ENCODE results near the gene WDR1.

The WDR1 gene

DNA sequence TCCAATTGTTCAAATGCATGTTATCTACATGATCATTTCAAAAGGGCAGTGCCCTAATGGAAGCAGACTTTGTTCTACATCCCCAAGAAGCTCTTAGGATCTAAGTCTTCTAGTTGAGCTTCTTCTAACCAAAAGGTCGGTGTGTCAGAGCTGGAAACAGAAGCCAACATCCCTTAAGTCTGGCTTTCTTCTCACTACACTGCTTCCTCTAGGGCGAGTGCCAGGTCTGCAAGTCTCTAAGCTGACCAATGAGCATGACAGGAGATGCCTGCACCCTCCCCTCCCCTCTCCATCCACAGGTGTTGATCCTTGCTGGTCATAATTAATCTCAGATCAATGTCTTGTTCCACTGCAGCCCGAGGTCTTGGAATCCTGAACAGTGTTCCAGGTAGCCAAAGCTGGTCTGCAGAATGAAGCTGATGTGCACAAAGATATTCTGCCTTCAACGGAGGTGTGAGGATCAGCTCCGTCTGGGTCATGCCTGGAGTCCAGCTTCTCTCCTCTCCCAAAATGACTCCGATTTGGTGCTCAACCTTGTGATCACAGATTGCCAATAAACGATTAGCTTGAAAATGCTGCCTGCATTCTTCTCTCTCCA is 44.1 kb downstream of the WDR1 start:
- H3K4me3 Mint-ChIP-seq: no peak overlapping the region
- no peak for ATAC-seq

DNA sequence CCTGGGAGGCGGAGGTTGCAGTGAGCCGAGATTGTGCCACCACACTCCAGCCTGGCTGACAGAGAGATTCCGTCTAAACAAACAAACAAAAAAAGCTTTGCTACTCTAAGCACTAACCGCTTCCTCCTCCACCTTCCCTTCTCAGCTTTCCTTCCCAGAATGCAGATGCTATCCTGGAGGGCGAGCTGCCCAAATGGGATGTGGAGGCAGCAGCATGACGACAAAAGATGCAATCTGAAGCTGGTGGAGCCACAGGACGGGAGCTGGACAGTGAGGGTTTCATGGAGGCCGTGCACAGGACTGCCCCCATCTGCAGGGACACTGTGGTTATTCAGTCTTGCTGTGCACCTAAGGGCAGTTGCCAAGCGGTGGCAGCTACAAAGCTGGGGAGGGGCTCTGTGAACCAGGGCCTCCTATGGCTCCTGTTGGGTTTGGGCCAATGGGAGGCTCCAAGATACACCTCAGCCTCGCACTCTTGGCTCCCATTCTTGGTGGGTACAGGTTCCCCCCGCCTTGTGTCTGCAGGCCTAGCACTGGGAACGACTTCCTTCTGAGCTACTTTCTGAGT is 47.4 kb downstream of the WDR1 start:
- Mint-ChIP-seq H3K36me3 (ENCODE audit: low read depth) (peaks cover 47% of the 10 kb centered on the region), H3K27ac (peak overlapping the region; percentile 50), H3K4me1 (no peaks in the 10 kb centered on the region), H3K4me3 (no peak overlapping the region), H3K27me3 (no peaks in the 10 kb centered on the region), H3K9me3 (no peaks in the 10 kb centered on the region)
- peak; percentile 17 for ATAC-seq
- DNase-seq: no peak

More for the DNA sequence above, 44.1 kb downstream of the WDR1 start:
- Mint-ChIP-seq H3K9me3 (no peaks in the 10 kb centered on the region), H3K27ac (peak overlapping the region; percentile 25), H3K4me1 (no peaks in the 10 kb centered on the region), H3K36me3 (ENCODE audit: low read depth) (peaks cover 55% of the 10 kb centered on the region), H3K27me3 (no peaks in the 10 kb centered on the region)
- no peak for DNase-seq

DNA sequence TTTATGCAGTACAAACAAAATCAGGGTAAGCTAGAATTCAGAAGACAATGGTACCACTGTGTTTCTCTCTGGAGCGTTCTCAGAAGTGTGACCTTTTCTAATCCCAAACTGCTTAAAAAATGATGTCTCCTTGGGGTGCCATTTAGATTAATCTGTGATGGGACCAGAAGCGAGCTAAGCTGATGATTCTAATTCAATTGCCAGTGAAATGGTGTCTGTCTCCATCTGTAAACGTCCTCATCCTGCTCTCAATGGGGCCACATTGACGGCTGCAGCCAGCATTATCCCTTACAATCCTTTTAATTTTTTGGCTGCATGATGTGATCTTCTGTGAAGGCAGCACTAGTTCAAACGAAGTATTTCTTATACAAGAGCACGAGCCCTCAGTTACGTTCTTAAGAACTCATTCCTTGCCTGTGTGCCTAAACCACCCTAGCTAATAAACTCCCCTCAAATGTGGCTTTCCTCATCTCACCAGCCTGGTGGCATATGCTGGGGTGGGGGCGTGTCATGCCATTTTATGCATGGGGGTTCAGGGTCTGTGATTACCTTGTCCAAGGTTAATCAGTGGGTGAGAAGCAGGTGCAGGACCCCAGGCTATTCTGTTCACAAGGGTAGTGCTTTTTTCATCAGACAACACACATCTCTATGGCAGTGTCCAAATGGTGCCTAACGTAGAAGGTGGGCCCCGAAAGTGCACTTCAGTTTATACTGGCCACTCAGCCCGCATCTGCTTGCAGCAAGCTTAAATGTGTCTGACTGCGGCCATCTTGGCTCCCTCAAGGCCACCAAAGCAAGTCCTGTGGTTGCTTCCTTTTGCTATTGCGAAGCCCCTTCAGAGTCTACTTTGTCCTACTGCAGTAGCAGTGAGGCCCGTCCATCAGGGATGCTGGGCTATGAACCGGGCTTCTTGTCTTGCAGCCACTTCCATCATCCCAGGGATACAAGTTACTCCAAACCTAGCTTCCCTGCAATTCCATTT is 49.6 kb downstream of the WDR1 start:
- ATAC-seq: no peak
- Mint-ChIP-seq H3K4me3 (no peak overlapping the region), H3K27me3 (no peaks in the 10 kb centered on the region), H3K4me1 (no peaks in the 10 kb centered on the region), H3K27ac (no peak overlapping the region), H3K9me3 (no peaks in the 10 kb centered on the region), H3K36me3 (ENCODE audit: low read depth) (peaks cover 32% of the 10 kb centered on the region)
- DNase-seq: no peak

DNA sequence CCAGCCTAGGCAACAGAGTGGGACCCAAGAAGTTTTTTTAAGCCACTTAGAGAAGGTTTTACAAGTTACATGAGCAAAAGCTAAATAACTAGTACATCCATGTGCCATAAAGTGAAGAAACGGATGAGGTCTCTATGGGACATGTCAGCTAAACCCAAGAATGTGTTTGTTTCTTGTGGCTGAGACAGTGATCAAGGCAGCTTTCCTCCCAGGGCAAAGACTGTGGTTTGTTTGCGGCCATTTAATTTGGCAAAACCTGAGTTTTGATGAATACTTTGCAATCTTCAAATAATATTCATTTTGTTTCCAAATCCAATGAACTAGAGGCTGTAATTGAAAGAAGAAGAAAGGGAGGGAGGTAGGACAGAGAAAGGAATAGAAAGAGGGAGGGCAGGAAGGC is 50.4 kb downstream of the WDR1 start:
- no peaks in the 10 kb centered on the region for H3K27me3 Mint-ChIP-seq
- no peak overlapping the region for H3K27ac Mint-ChIP-seq
- DNase-seq (no peak), ATAC-seq (no peak)
- no peaks in the 10 kb centered on the region for H3K4me1 Mint-ChIP-seq
- peaks cover 32% of the 10 kb centered on the region for H3K36me3 Mint-ChIP-seq (ENCODE audit: low read depth)
- no peak overlapping the region for H3K4me3 Mint-ChIP-seq
- no peaks in the 10 kb centered on the region for H3K9me3 Mint-ChIP-seq

DNA sequence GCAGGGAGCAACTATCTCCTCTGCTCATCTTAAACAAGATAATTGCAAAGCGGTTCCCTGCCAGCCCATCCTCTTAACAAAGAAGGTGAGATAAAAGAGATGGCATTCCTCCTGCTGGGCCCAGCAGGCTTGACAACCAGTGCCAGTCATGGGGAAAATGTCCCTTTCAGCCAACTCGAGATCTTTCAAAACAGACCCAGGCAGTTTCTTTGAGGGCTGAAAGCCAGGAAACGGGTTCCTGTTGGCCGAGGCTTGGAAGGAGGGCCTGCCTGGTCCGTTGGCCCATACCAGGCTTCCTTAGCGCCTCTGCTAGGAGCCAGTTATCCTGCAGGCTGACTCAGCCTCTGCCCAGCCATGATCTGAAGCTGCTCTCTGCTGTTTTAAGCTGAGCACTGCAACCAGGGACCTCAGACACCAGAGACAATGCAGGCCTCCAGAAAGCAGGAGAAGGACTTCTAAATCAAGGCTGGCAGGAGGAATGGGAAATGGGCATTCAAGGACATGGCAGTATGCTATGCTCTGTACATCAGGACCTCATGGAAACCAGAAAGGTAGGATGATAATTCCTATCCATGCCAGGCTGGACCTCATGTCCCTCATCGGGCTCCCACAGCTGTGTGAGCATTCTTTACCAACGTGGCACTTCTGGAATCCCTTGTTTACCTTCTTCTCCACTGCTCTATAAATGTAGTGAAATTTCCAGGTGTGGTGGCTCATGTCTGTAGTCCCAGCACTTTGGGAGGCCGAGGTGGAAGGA is 52.9 kb downstream of the WDR1 start:
- DNase-seq (no peak), ATAC-seq (no peak)
- Mint-ChIP-seq H3K4me3 (no peak overlapping the region), H3K36me3 (ENCODE audit: low read depth) (peaks cover 33% of the 10 kb centered on the region), H3K27ac (no peak overlapping the region), H3K27me3 (no peaks in the 10 kb centered on the region), H3K9me3 (no peaks in the 10 kb centered on the region), H3K4me1 (no peaks in the 10 kb centered on the region)

DNA sequence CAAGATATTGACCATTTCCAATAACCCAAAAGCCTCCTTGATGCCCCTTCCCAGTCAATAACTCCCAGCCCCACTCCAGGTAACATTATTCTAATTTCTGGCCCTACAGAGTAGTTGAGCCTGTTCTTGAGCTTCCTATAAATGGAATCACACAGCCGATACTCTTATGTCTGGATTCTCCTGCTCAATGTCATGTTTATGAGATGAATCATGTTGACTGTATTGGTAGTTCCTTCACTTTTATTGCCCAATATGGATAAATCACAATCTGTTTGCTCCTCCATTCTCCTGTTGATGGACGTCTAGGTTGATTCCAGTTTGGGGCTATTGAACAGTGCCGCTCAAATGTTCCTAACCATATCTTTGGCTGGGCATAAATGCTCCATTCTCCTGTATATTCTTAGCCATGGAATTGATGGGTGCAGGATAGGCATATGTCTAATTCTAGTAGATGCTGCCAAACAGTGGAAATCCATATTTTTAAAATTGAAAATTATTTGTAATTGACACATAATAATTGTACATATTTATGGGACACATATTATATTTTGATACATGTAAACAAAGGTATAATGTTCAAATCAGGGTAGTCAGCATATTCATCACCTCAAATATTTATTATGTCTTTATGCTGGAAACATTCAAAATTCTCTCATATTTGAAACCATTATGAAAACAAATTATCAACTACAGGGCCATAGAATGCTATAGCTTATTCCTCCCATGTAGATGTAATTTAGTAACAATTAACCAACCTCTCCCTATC is 54.8 kb downstream of the WDR1 start:
- DNase-seq (no peak), ATAC-seq (no peak)
- Mint-ChIP-seq H3K4me3 (no peak overlapping the region), H3K4me1 (no peaks in the 10 kb centered on the region), H3K9me3 (no peaks in the 10 kb centered on the region), H3K27me3 (no peaks in the 10 kb centered on the region), H3K27ac (no peak overlapping the region), H3K36me3 (ENCODE audit: low read depth) (peaks cover 34% of the 10 kb centered on the region)

DNA sequence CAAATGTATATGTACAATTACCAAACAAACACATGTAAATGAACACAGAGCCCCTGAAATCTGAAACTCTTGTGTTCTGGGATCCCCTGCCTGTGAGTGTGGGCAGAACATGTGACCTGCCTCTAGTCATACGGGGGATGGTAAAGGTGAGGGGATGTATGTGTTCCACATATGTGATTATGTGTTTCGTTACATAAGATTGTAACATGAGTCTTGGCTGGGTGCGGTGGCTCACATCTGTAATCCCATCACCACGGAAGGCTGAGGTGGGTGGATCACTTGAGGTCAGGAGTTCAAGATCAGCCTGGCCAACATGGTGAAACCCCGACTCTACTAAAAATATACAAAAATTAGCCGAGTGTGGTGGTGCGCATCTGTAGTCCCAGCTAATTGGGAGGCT is 58.2 kb downstream of the WDR1 start:
- H3K9me3 Mint-ChIP-seq: no peaks in the 10 kb centered on the region
- no peak overlapping the region for H3K4me3 Mint-ChIP-seq
- H3K27ac Mint-ChIP-seq: no peak overlapping the region
- no peaks in the 10 kb centered on the region for H3K4me1 Mint-ChIP-seq
- no peaks in the 10 kb centered on the region for H3K27me3 Mint-ChIP-seq
- H3K36me3 Mint-ChIP-seq (ENCODE audit: low read depth): peaks cover 22% of the 10 kb centered on the region
- ATAC-seq (no peak), DNase-seq (no peak)

DNA sequence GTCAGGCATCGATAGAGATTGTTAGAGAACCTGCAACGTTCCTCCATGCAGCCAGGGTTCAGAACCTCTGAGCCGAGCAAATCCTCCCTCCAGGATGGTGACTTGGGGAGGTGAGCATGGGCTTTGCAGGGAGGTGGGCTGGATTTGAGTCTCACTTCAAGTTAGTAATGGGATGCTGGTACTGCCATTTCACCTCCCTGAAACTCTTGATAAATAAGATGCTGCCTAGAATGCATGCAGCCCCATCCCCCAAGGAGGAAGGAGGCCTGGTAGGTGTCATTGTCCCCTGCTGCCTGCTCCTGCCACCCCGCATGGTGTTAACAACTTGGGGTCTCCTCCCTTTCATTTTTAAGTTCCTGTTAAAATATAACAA is 59.6 kb downstream of the WDR1 start:
- no peak for DNase-seq
- Mint-ChIP-seq H3K27ac (no peak overlapping the region), H3K4me1 (no peaks in the 10 kb centered on the region), H3K36me3 (ENCODE audit: low read depth) (peaks cover 21% of the 10 kb centered on the region), H3K27me3 (no peaks in the 10 kb centered on the region), H3K4me3 (no peak overlapping the region), H3K9me3 (no peaks in the 10 kb centered on the region)
- no peak for ATAC-seq

DNA sequence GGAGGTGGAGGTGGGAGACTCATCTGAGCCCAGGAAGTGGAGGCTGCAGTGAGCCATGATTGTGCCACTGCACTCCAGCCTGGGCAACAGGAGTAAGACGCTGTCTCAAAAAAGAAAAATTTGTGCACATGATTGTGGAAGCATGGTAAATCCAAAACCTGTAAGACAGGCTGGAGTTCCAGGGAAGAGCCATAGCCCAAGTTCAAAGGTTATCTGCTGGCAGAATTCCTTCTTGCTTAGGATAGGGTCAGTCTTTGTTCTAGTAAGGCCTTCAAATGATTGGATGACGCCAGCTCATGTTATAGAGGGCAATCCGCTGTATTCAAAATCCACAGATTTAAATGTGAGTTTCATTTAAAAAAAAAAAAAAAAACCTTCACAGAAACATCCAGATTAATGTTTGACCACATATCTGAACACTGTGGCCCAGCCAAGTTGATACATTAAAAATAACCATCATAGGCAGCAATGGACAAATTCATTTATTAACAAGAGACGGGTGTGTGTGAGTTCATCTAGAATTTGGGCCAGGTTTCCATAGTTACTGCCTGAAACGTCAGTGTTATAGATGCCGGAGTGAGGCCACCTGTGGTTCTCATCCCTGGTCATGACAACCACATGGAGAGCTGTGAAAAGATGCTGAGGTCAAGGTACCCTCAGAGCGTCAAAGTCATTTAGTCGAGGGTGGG is 60.1 kb downstream of the WDR1 start:
- peaks cover 19% of the 10 kb centered on the region for H3K36me3 Mint-ChIP-seq (ENCODE audit: low read depth)
- no peak for ATAC-seq
- no peak overlapping the region for H3K27ac Mint-ChIP-seq
- DNase-seq: no peak
- no peaks in the 10 kb centered on the region for H3K9me3 Mint-ChIP-seq
- H3K27me3 Mint-ChIP-seq: no peaks in the 10 kb centered on the region
- no peaks in the 10 kb centered on the region for H3K4me1 Mint-ChIP-seq
- H3K4me3 Mint-ChIP-seq: no peak overlapping the region

DNA sequence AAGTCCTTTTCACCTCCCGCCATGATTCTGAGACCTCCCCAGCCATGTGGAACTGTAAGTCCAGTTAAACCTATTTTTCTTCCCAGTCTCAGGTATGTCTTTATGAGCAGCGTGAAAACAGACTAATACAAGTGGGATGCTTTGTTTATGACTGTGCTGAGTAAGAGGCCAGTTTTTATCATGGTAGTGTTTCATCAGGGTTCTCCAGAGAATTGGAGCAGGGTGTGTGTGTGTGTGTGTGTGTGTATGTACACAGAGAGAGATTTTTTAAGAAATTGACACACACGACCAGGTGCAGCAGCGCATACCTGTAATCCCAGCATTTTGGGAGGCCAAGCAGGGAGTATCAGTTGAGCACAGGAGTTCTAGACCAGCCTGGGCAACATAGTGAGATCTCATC is 60.7 kb downstream of the WDR1 start:
- Mint-ChIP-seq H3K27ac (no peak overlapping the region), H3K36me3 (ENCODE audit: low read depth) (peaks cover 19% of the 10 kb centered on the region), H3K4me1 (no peaks in the 10 kb centered on the region), H3K9me3 (no peaks in the 10 kb centered on the region), H3K27me3 (no peaks in the 10 kb centered on the region), H3K4me3 (no peak overlapping the region)
- DNase-seq: no peak
- ATAC-seq: no peak

DNA sequence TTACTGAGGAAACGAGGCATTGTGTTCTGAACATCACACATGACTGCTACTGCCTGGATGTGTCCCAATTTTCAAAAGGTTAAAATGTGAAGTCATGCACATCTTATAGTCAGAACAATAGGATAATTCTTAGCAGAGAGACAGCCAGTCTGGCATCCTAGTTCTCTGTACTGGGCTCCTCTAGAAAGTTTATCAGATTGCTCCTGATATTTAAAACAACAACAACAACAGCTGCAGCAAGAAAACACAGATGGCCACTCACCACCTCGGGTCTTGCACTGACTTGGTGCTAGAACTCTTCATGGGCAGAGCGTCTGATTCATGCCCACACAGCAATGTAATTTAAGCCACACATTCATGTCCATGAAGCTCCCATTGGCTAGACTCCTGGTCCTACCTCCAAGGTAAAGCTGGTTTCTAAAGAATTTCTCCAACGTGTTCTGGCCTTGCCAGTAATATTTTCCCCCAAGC is 62.0 kb downstream of the WDR1 start:
- DNase-seq: no peak
- Mint-ChIP-seq H3K9me3 (no peaks in the 10 kb centered on the region), H3K27me3 (no peaks in the 10 kb centered on the region), H3K36me3 (ENCODE audit: low read depth) (peaks cover 19% of the 10 kb centered on the region), H3K4me3 (no peak overlapping the region), H3K4me1 (no peaks in the 10 kb centered on the region), H3K27ac (no peak overlapping the region)
- no peak for ATAC-seq

DNA sequence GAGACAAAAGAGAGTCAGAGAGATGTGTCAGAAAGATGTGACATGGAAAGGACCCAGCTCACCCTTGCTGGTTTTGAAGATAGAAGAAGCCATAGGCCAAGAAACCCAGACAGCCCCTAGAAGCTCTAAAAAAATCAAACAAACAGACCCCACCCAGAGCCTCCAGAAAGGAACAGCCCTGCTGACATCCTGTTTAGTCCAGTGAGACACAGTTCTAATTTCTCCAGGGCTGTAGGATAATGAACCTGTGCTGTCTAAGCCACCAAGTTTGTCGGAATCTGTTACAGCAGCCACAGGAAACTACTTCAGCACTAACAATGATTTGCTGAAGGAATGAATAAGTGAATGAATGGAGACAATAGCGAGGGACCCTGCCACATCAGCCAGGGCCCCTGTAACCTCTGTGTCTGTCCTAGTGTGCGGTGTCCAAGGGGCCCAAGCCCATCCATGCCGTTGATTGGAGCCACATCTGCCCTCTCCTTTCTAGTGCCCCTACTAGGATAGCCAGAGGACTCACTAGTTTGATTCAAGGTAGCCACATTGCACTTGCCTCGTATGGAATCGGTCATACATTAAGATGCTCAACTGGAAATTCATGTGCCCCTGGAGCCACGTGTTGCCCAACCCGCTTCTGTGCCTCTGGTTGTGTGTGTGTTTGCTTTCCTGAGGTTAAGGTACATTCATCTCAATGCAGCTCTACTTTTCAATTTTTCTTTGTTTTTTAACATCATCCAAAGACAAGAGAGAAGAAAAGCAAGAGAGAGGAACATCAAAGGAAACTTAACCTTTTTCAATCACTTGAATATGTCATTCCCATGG is 62.8 kb downstream of the WDR1 start:
- Mint-ChIP-seq H3K27me3 (no peaks in the 10 kb centered on the region), H3K4me1 (no peaks in the 10 kb centered on the region), H3K4me3 (no peak overlapping the region), H3K36me3 (ENCODE audit: low read depth) (peaks cover 14% of the 10 kb centered on the region), H3K27ac (no peak overlapping the region), H3K9me3 (no peaks in the 10 kb centered on the region)
- no peak for ATAC-seq
- DNase-seq: no peak

All from activated naive CD8-positive, alpha-beta T cell treated with anti-CD3 and anti-CD28 coated beads, Interleukin-2, amount 50 U/mL, for 24 hours (primary cell).